K562 (cell line): ENCODE measurements around the gene ERC2. TPM values are rescaled to one million over a fixed set of nuclear protein-coding genes. Genes with fewer than 3 reads are reported as not detected.

Experiments used
- ATAC-seq: fragments of 200-7000 bp; cut with Tn5 transposase; 3 replicates; pipeline ENCODE4 v1.9.1; 2020; ENCODE audit warnings: moderate library complexity
- BruUV-seq: library from RNA; stranded (reverse); fragments of 400-500 nt; replicated peaks from 2 replicates; lab custom pipeline; 2021; lab: Mats Ljungman, UMichigan
- CTCF ChIA-PET: fragments of 300-600 bp; formaldehyde crosslinking; extraction: SDS; loops from one replicate; lab custom pipeline; 2021; ENCODE audit warnings: low intra/inter-chr PET ratio; lab: Yijun Ruan, JAX
- POLR2A ChIA-PET: fragments of 300-600, 350-650 bp; sonication (Branson Sonifier 250); formaldehyde crosslinking; extraction: SDS; loops from one replicate; lab custom pipeline; 2021; ENCODE audit warnings: antibody characterized with exemption, inconsistent platforms; lab: Yijun Ruan, JAX
- DNase-seq, 4 experiments: peaks; one replicate each; pipeline versions ENCODE4 v3.0.0 to v3.0.0-alpha.2; 2011 to 2018; ENCODE audit warnings: low spot score in 3 of 4, mixed read lengths in 3 of 4; ENCODE audit errors: extremely low read depth in 1 of 4
- FAIRE-seq: peaks from 2 replicates; lab custom pipeline; 2011; peaks lifted over from hg19 to GRCh38; lab: Jason Lieb, UNC
- H2AFZ ChIP-seq: 2 replicates; pipeline ENCODE4 v1.6.0; 2011; ENCODE audit warnings: low read depth, low read length, control low read depth, inconsistent platforms
- H3K27ac ChIP-seq: fragments of 200-600 bp; 3 replicates; pipeline ENCODE4 v1.8.0; 2011; ENCODE audit warnings: low read depth, mild to moderate bottlenecking, control low read depth, inconsistent platforms, low read length, moderate library complexity, mixed read lengths; ENCODE audit errors: extremely low read depth
- H3K27me3 ChIP-seq, 2 experiments: fragments of 300-600 bp in 1 of 2; 2 replicates in 1 of 2; 3 replicates in 1 of 2; pipeline versions ENCODE4 v1.6.0 to v1.8.0; 2011; ENCODE audit warnings: inconsistent platforms in 2 of 2, low read length in 2 of 2, mild to moderate bottlenecking in 1 of 2, mixed read lengths in 1 of 2, moderate library complexity in 1 of 2; ENCODE audit not compliant: control insufficient read depth in 2 of 2, insufficient read depth in 2 of 2
- H3K36me3 ChIP-seq: fragments of 300-600 bp; 3 replicates; pipeline ENCODE4 v1.8.0; 2011; ENCODE audit warnings: mild to moderate bottlenecking, low read length, inconsistent platforms; ENCODE audit not compliant: control insufficient read depth, insufficient read depth
- H3K4me1 ChIP-seq, 2 experiments: fragments of 200-600 bp in 1 of 2; replicated peaks in 1 of 2; 2 replicates in 1 of 2; 3 replicates in 1 of 2; pipeline versions ENCODE4 v1.5.1 to v1.8.0; 2011; ENCODE audit warnings: inconsistent platforms in 2 of 2, low read length in 2 of 2, mild to moderate bottlenecking in 1 of 2, mixed read lengths in 1 of 2, moderate library complexity in 1 of 2; ENCODE audit not compliant: control insufficient read depth in 2 of 2, insufficient read depth in 2 of 2
- H3K4me2 ChIP-seq: 2 replicates; pipeline ENCODE4 v1.6.1; 2011; ENCODE audit warnings: low read length, control low read depth, inconsistent platforms, mixed read lengths; ENCODE audit not compliant: insufficient read depth
- H3K4me3 ChIP-seq: fragments of 200-600 bp; sonication (generic), shearing (Covaris generic); 2 replicates; pipeline ENCODE4 v1.5.1; 2016; ENCODE audit warnings: control low read depth, inconsistent platforms
- H3K79me2 ChIP-seq: fragments of 200-600 bp; 3 replicates; pipeline ENCODE4 v1.8.0; 2011; ENCODE audit warnings: low read length, inconsistent platforms; ENCODE audit not compliant: control insufficient read depth, insufficient read depth
- H3K9ac ChIP-seq, 2 experiments: 2 replicates each; pipeline versions ENCODE4 v1.6.0 to v1.6.1; 2011; ENCODE audit warnings: low read depth in 2 of 2, low read length in 2 of 2, control low read depth in 1 of 2, inconsistent platforms in 1 of 2, mild to moderate bottlenecking in 1 of 2, mixed read lengths in 1 of 2; ENCODE audit not compliant: insufficient read depth in 1 of 2
- H3K9me1 ChIP-seq: one replicate; pipeline ENCODE4 v1.6.0; 2011; ENCODE audit warnings: inconsistent platforms, mild to moderate bottlenecking, low read length, moderate library complexity; ENCODE audit not compliant: control insufficient read depth, insufficient read depth
- H3K9me3 ChIP-seq: replicated peaks from 2 replicates; pipeline ENCODE4 v1.5.1; 2011; ENCODE audit warnings: low read depth, low read length, inconsistent platforms; ENCODE audit not compliant: control insufficient read depth, insufficient read depth
- H4K20me1 ChIP-seq: replicated peaks from 2 replicates; pipeline ENCODE4 v1.6.1; 2011; ENCODE audit warnings: low read length, inconsistent platforms, mixed read lengths; ENCODE audit not compliant: control insufficient read depth, insufficient read depth
- BCOR ChIP-seq: fragments of 450-650 bp; IDR thresholded peaks from 2 replicates; pipeline ENCODE4 v1.6.1; 2016
- CBFB ChIP-seq: sonication (generic); formaldehyde crosslinking; IDR thresholded peaks from 2 replicates; pipeline ENCODE4 v1.4.0; 2020; ENCODE audit warnings: mild to moderate bottlenecking, missing genetic modification reagents
- CCNT2 ChIP-seq: IDR thresholded peaks from 2 replicates; pipeline ENCODE4 v1.6.1; 2011; ENCODE audit warnings: borderline replicate concordance, low read depth, mild to moderate bottlenecking, moderate library complexity, mixed read lengths, low read length; ENCODE audit not compliant: insufficient read length; ENCODE audit errors: extremely low read depth
- HDAC3 ChIP-seq: fragments of 450-650 bp; IDR thresholded peaks from 2 replicates; pipeline ENCODE4 v1.6.1; 2018; ENCODE audit warnings: borderline replicate concordance, mild to moderate bottlenecking, moderate library complexity; ENCODE audit not compliant: partially characterized antibody
- MAFK ChIP-seq: IDR thresholded peaks from 2 replicates; pipeline ENCODE4 v1.6.1; 2011; ENCODE audit warnings: low read length, improper control_type of control experiment
- MIER1 ChIP-seq: fragments of 450-650 bp; IDR thresholded peaks from 2 replicates; pipeline ENCODE4 v1.6.1; 2016; ENCODE audit warnings: antibody characterized with exemption, mild to moderate bottlenecking, low read depth
- NEUROD1 ChIP-seq: fragments of 150-350 bp; IDR thresholded peaks from 2 replicates; pipeline ENCODE4 v1.6.1; 2014; ENCODE audit warnings: borderline replicate concordance, low read length, low read depth; ENCODE audit not compliant: partially characterized antibody
- POLR3A ChIP-seq: IDR thresholded peaks from 2 replicates; pipeline ENCODE4 v1.6.1; 2011; ENCODE audit warnings: borderline replicate concordance, mild to moderate bottlenecking, moderate library complexity; ENCODE audit not compliant: insufficient read length, insufficient read depth; ENCODE audit errors: extremely low read depth
- RBM15 ChIP-seq: fragments of 200-400 bp; formaldehyde crosslinking; IDR thresholded peaks from 2 replicates; pipeline ENCODE4 v1.6.1; 2018; ENCODE audit warnings: mild to moderate bottlenecking, low read length, moderate library complexity; ENCODE audit not compliant: insufficient read depth
- TEAD2 ChIP-seq: fragments of 450-650 bp; IDR thresholded peaks from 2 replicates; pipeline ENCODE4 v1.6.1; 2016; ENCODE audit warnings: missing genetic modification characterization, control low read depth, missing compliant biosample characterization
- XRCC4 ChIP-seq: IDR thresholded peaks from one replicate; pipeline ENCODE4 v1.6.1; 2011; ENCODE audit not compliant: insufficient read depth, insufficient read length; ENCODE audit errors: extremely low read depth
- ZNF311 ChIP-seq: fragments of 250-450 bp; sonication (Bioruptor Pico); IDR thresholded peaks from 2 replicates; pipeline ENCODE4 v1.4.0; 2020; ENCODE audit warnings: mild to moderate bottlenecking, moderate library complexity
- ZNF695 ChIP-seq: fragments of 450-650 bp; formaldehyde crosslinking; IDR thresholded peaks from 2 replicates; pipeline ENCODE4 v1.4.0; 2020; ENCODE audit warnings: mild to moderate bottlenecking, moderate library complexity
- WGBS: fragments of 100-300 bp; shearing (Covaris generic); methylation state at CpG from one replicate; pipeline ENCODE4 v1.1.6; 2016; ENCODE audit warnings: low coverage, mixed read lengths; ENCODE audit not compliant: insufficient coverage; ENCODE audit errors: missing lambda C conversion rate; 5-methylcytosine and 5-hydroxymethylcytosine counted together
- in situ Hi-C: fragments of 300-500 bp; cut with MboI; formaldehyde crosslinking; loops from 4 replicates; pipeline ENCODE4 v1.15.0; 2018; ENCODE audit warnings: inconsistent platforms, mixed read lengths
- intact Hi-C: fragments of 100-400 bp; cut with micrococcal nuclease; formaldehyde crosslinking; loops from 2 replicates; pipeline ENCODE4 v1.14.2; 2022
- polyA plus RNA-seq, 8 experiments: library from polyadenylated mRNA; depleted of rRNA in 4 of 8; stranded (reverse) in 5 of 8; unstranded in 3 of 8; fragments of >200 nt; fragmentation: Nextera tagmentation in 2 of 8; fragmentation: Illumina TruSeq in 1 of 8; extraction: Ambion mirVana in 2 of 8; extraction: Trizol in 1 of 8; gene quantifications; 2 replicates each; pipeline versions ENCODE4 v1.2.1 to v1.2.3, GENCODE V29; 2011 to 2014; ENCODE audit warnings: inconsistent platforms in 1 of 8, missing spikeins in 1 of 8
- total RNA-seq, 7 experiments: library from RNA; depleted of rRNA in 6 of 7; stranded (reverse); fragments of >200 nt in 6 of 7; fragmentation: Illumina TruSeq in 2 of 7; extraction: Trizol in 2 of 7; gene quantifications; 2 replicates each; pipeline versions ENCODE4 v1.2.1 to v1.2.3, GENCODE V29; 2011 to 2021; ENCODE audit warnings: low replicate concordance in 1 of 7
- TF ChIP-seq, protein P1 (sequence below): sonication (generic); formaldehyde crosslinking; IDR thresholded peaks from 2 replicates; pipeline ENCODE4 v1.8.1; 2023; ENCODE audit warnings: mild to moderate bottlenecking, missing genetic modification reagents

ERC2 gene
- total and polyA plus RNA-seq, 9 of the 15 experiments (the other 6 are each of a cell fraction or from before 2014, with no cell fraction given), result 0.04 to 0.18 (median 0.07) TPM; not detected in 2

DNA sequence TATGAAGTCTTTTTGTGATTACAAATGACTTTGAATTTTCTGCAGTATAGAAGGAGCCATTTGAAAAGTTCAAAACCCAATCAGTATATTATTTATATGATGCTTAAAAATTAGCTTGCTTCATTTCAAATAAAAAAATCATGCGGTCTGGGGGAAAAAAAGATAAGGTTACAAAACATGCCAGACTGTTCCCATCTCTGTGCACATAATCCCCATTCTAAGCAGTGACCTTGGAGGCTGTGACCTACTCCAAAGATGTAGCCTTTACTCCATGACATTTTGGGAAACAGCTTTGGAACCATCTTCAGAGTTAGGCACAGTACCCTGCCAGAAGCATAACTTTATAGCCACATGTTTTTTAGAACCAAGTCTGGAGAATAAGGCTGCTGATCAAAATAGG lies 533.5 kb downstream of the ERC2 start:
- Histone ChIP-seq H3K27ac (no peak overlapping the region), H3K79me2 (no peaks in the 10 kb centered on the region), H3K9me3 (no peaks in the 10 kb centered on the region), H4K20me1 (no peaks in the 10 kb centered on the region), H3K27me3 (no peaks in the 10 kb centered on the region), H3K4me3 (no peak overlapping the region), H3K36me3 (no peaks in the 10 kb centered on the region), H3K4me1 (no peaks in the 10 kb centered on the region), H3K9me1 (no peaks in the 10 kb centered on the region), H2AFZ (no peak overlapping the region), H3K9ac (no peak overlapping the region), H3K4me2 (no peak overlapping the region)
- DNase-seq (no peak), FAIRE-seq (no peak), ATAC-seq (no peak)
- CTCF ChIA-PET, result no interaction called here
- TF ChIP-seq NEUROD1 (no peak), CCNT2 (no peak), ZNF695 (CRISPR knock-in tag) (no peak)
- in situ Hi-C loops (no loop called here), intact Hi-C loops (no loop called here)
- 0% methylated on average over 1 of the region's 1 CpG for WGBS
- POLR2A ChIA-PET, result no interaction called here
- BruUV-seq, result no TSS peak

DNA sequence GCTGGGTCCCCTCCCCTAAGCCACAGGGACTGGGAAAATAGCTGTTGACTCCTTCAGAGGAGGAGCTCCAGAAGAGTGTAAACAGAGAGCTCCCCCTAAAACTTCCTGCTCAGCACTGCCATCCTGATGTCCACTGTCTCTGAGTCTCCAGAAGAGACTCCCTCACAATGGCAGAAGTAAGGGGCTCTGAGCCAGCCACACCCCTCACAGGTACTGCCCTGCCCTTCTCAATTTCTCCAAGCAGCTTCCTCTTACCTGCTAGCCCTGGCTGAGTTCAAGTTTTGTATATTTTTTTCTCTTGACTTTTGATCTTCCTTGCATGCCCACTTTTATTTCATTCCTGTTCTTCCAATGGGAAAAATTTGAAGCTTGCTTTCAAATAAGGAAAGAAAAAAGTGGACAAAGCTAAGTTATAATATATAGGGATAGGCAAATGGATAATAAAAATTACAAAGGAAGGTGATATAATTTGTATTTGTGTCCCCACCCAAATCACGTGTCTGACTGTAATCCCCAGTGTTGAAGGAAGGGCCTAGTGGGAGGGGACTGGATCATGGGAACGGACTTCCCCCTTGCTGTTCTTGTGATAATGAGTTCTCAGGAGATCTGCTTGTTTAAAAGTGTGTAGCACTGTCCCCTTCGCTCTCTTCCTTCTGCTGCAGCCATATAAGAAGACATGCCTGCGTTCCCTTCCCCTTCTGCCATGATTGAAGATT lies 539.0 kb downstream of the ERC2 start:
- ChIA-PET POLR2A (interaction anchor here (0.6 kb wide), 2 partner anchors 26 to 414 kb away, joined by 3 to 4 read pairs; no protein-coding TSS in a partner anchor), CTCF (no interaction called here)
- Histone ChIP-seq H3K36me3 (no peaks in the 10 kb centered on the region), H3K9me1 (no peaks in the 10 kb centered on the region), H3K27me3 (no peaks in the 10 kb centered on the region), H3K79me2 (no peaks in the 10 kb centered on the region), H3K4me3 (no peak overlapping the region), H3K9me3 (no peaks in the 10 kb centered on the region), H3K27ac (no peak overlapping the region), H3K4me1 (no peaks in the 10 kb centered on the region), H4K20me1 (no peaks in the 10 kb centered on the region), H3K9ac (no peak overlapping the region), H3K4me2 (no peak overlapping the region), H2AFZ (no peak overlapping the region)
- DNase-seq (no peak), FAIRE-seq (no peak), ATAC-seq (no peak)
- intact Hi-C loops, result no loop called here
- in situ Hi-C loops, result no loop called here
- BruUV-seq, result no TSS peak
- 0% methylated on average over 4 of the region's 4 CpGs for WGBS
- TF ChIP-seq, protein P1, sequence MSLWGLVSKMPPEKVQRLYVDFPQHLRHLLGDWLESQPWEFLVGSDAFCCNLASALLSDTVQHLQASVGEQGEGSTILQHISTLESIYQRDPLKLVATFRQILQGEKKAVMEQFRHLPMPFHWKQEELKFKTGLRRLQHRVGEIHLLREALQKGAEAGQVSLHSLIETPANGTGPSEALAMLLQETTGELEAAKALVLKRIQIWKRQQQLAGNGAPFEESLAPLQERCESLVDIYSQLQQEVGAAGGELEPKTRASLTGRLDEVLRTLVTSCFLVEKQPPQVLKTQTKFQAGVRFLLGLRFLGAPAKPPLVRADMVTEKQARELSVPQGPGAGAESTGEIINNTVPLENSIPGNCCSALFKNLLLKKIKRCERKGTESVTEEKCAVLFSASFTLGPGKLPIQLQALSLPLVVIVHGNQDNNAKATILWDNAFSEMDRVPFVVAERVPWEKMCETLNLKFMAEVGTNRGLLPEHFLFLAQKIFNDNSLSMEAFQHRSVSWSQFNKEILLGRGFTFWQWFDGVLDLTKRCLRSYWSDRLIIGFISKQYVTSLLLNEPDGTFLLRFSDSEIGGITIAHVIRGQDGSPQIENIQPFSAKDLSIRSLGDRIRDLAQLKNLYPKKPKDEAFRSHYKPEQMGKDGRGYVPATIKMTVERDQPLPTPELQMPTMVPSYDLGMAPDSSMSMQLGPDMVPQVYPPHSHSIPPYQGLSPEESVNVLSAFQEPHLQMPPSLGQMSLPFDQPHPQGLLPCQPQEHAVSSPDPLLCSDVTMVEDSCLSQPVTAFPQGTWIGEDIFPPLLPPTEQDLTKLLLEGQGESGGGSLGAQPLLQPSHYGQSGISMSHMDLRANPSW (CRISPR knock-in tag), result no peak
- TF ChIP-seq RBM15 (no peak), CBFB (CRISPR knock-in tag) (no peak), XRCC4 (no peak), ZNF311 (no peak), TEAD2 (tag) (no peak), MAFK (no peak), POLR3A (no peak), MIER1 (no peak), HDAC3 (no peak), BCOR (no peak)
